Caco-2 (cell line): ENCODE results near the gene VPS35. TPM values are rescaled to one million over a fixed set of nuclear protein-coding genes. Genes with fewer than 3 reads are reported as not detected.

Source experiments
- BruUV-seq: library from RNA; stranded (reverse); fragments of 400-500 nt; replicated peaks from 2 replicates; lab custom pipeline; 2021; lab: Mats Ljungman, UMichigan
- CTCF ChIA-PET: fragments of 300-600 bp; sonication (Branson Sonifier 250); formaldehyde crosslinking; loops from one replicate; lab custom pipeline; 2022; ENCODE audit warnings: antibody characterized with exemption; lab: Charles Lee
- POLR2A ChIA-PET: fragments of 300-600 bp; sonication (Branson Sonifier 250); formaldehyde crosslinking; loops from one replicate; lab custom pipeline; 2022; ENCODE audit warnings: antibody characterized with exemption; lab: Charles Lee
- DNase-seq, 2 experiments: peaks; one replicate each; pipeline versions ENCODE4 v3.0.0 to v3.0.0-alpha.2; 2020 to 2022
- H3K27me3 ChIP-seq: replicated peaks from 2 replicates; pipeline ENCODE4 v1.6.0; 2011; ENCODE audit warnings: low read length; ENCODE audit not compliant: control insufficient read depth, insufficient read depth
- H3K36me3 ChIP-seq: 2 replicates; pipeline ENCODE4 v1.5.1; 2011; ENCODE audit warnings: low read length; ENCODE audit not compliant: control insufficient read depth, insufficient read depth
- H3K4me1 ChIP-seq: fragments of 250-450 bp; sonication (Bioruptor Pico); 2 replicates; pipeline ENCODE4 v1.5.1; 2020; ENCODE audit warnings: mild to moderate bottlenecking
- H3K4me3 ChIP-seq: 2 replicates; pipeline ENCODE4 v1.5.1; 2011; ENCODE audit warnings: low read depth, mild to moderate bottlenecking, control low read depth, low read length
- H3K9me3 ChIP-seq: fragments of 250-450 bp; sonication (Bioruptor Pico); 2 replicates; pipeline ENCODE4 v1.5.1; 2020; ENCODE audit warnings: mild to moderate bottlenecking, moderate library complexity
- H3K27ac Mint-ChIP-seq: one replicate; pipeline ENCODE4 v1.8.0; 2022; ENCODE audit warnings: mixed read lengths; ENCODE audit not compliant: unreplicated experiment
- H3K27me3 Mint-ChIP-seq: one replicate; pipeline ENCODE4 v1.8.0; 2022; ENCODE audit warnings: mixed read lengths; ENCODE audit not compliant: insufficient read depth, unreplicated experiment
- H3K36me3 Mint-ChIP-seq: one replicate; pipeline ENCODE4 v1.8.0; 2022; ENCODE audit warnings: mild to moderate bottlenecking, mixed read lengths; ENCODE audit not compliant: insufficient read depth, unreplicated experiment
- H3K4me1 Mint-ChIP-seq: one replicate; pipeline ENCODE4 v1.8.0; 2022; ENCODE audit warnings: low read depth, mixed read lengths; ENCODE audit not compliant: unreplicated experiment
- H3K4me3 Mint-ChIP-seq: one replicate; pipeline ENCODE4 v1.8.0; 2022; ENCODE audit warnings: mild to moderate bottlenecking, moderate library complexity, mixed read lengths; ENCODE audit not compliant: unreplicated experiment
- H3K9me3 Mint-ChIP-seq: one replicate; pipeline ENCODE4 v1.8.0; 2022; ENCODE audit warnings: mixed read lengths; ENCODE audit not compliant: unreplicated experiment
- intact Hi-C: fragments of 100-400 bp; cut with micrococcal nuclease; formaldehyde crosslinking; loops from one replicate; pipeline ENCODE4 v1.10.0; 2022; ENCODE audit not compliant: unreplicated experiment
- total RNA-seq: library from RNA; stranded (reverse); gene quantifications from 2 replicates; pipeline ENCODE4 v1.2.3, GENCODE V29; 2022
- TF ChIP-seq, protein P1 (sequence below), 2 experiments: fragments of 200-600 bp in 1 of 2; IDR thresholded peaks; 1 replicate in 1 of 2; 2 replicates in 1 of 2; pipeline versions ENCODE4 v1.5.1 to v1.8.0; 2011 to 2022; ENCODE audit warnings: antibody characterized with exemption in 1 of 2, control low read depth in 1 of 2, inconsistent platforms in 1 of 2, low read depth in 1 of 2, low read length in 1 of 2, mild to moderate bottlenecking in 1 of 2, moderate library complexity in 1 of 2; ENCODE audit not compliant: insufficient read depth in 1 of 2, severe bottlenecking in 1 of 2, unreplicated experiment in 1 of 2

VPS35 gene
- total RNA-seq, 1 experiment from 2014 or later = 120 TPM

DNA sequence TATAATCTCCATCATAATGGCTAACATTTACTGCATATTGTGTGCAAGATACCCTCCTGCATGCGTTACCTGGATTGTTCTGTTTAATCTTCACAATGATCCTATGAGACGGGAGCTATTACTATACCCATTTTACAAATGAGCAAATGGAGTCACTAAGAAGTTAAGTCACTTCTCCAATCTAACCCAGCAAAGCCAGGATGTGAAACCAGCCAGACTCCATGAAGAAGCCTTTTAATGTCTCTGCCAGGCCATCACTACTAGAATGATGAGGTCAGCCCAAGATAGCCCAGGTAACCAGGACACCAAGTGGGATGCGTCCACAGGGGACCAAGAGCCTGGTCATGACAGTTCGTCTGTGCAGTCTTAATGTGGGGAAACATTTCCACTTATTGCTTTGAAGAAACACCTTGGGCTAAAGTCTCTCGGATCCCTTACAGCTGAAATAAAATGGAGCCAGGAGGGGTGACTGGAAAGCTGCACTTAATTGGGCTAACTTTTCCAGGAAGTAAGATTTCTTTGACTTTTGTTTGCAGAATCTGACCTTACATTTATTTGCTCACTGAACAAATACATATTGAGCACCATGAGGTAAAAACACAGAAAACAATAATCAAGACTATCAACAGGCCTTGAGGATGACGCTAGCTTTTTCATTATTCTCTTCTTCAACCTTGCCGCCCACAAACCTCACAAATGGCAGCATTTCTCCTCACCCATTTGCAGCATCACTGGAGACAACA is 66.9 kb downstream of the VPS35 start:
- no peak overlapping the region for H3K4me3 ChIP-seq
- no peaks in the 10 kb centered on the region for H3K4me1 Mint-ChIP-seq
- DNase-seq = no peak
- H3K27ac Mint-ChIP-seq = no peak overlapping the region
- POLR2A ChIA-PET = interaction anchor here (0.6 kb wide), 1 partner anchor 132 kb away, joined by 3 read pairs; no protein-coding TSS in a partner anchor
- H3K36me3 Mint-ChIP-seq = peaks cover 11% of the 10 kb centered on the region
- no TSS peak for BruUV-seq
- no peaks in the 10 kb centered on the region for H3K9me3 ChIP-seq
- H3K36me3 ChIP-seq = no peaks in the 10 kb centered on the region
- CTCF ChIA-PET = no interaction called here
- TF ChIP-seq, protein P1, sequence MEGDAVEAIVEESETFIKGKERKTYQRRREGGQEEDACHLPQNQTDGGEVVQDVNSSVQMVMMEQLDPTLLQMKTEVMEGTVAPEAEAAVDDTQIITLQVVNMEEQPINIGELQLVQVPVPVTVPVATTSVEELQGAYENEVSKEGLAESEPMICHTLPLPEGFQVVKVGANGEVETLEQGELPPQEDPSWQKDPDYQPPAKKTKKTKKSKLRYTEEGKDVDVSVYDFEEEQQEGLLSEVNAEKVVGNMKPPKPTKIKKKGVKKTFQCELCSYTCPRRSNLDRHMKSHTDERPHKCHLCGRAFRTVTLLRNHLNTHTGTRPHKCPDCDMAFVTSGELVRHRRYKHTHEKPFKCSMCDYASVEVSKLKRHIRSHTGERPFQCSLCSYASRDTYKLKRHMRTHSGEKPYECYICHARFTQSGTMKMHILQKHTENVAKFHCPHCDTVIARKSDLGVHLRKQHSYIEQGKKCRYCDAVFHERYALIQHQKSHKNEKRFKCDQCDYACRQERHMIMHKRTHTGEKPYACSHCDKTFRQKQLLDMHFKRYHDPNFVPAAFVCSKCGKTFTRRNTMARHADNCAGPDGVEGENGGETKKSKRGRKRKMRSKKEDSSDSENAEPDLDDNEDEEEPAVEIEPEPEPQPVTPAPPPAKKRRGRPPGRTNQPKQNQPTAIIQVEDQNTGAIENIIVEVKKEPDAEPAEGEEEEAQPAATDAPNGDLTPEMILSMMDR (IDR thresholded peaks at IDR 0.05; ENCODE audit: insufficient read depth in 1 of 2, low read depth in 1 of 2, low read length in 1 of 2, severe bottlenecking in 1 of 2, unreplicated experiment in 1 of 2) = no peak
- no peaks in the 10 kb centered on the region for H3K27me3 Mint-ChIP-seq
- H3K4me3 Mint-ChIP-seq = peak overlapping the region; percentile 89
- no peaks in the 10 kb centered on the region for H3K9me3 Mint-ChIP-seq
- H3K4me1 ChIP-seq = no peaks in the 10 kb centered on the region; the same call in 1 of the 2 replicates
- no peaks in the 10 kb centered on the region for H3K27me3 ChIP-seq
- intact Hi-C loops = no loop called here

- H3K36me3 Mint-ChIP-seq = peaks cover 17% of the 10 kb centered on the region
- H3K4me3 Mint-ChIP-seq = peak within 1 kb of the TSS; percentile 89
- no TSS peak for BruUV-seq
- H3K27ac Mint-ChIP-seq = peak within 1 kb of the TSS; percentile 94
- TF ChIP-seq, protein P1 (IDR thresholded peaks at IDR 0.05; ENCODE audit: insufficient read depth in 1 of 2, low read depth in 1 of 2, low read length in 1 of 2, severe bottlenecking in 1 of 2, unreplicated experiment in 1 of 2) = peak in 1 of 2 experiments; percentile 11
- H3K4me1 Mint-ChIP-seq = no peaks in the 10 kb centered on the region
- no peaks in the 10 kb centered on the region for H3K9me3 ChIP-seq
- H3K27me3 Mint-ChIP-seq = no peaks in the 10 kb centered on the region
- H3K36me3 ChIP-seq = no peaks in the 10 kb centered on the region
- peak within 1 kb of the TSS; percentile 90 for H3K4me3 ChIP-seq
- ChIA-PET CTCF (interaction anchor here (0.5 to 0.9 kb wide), 2 partner anchors 28 to 80 kb away, joined by 3 read pairs; no protein-coding TSS in a partner anchor), POLR2A (interaction anchor here (0.6 to 0.9 kb wide), 2 partner anchors 11 to 131 kb away, joined by 3 to 5 read pairs; no protein-coding TSS in a partner anchor)
- no peaks in the 10 kb centered on the region; the same call in 1 of the 2 replicates for H3K4me1 ChIP-seq
- no peaks in the 10 kb centered on the region for H3K9me3 Mint-ChIP-seq
- peak; percentile 87 to 88 for DNase-seq
- intact Hi-C loops = no loop called here
- H3K27me3 ChIP-seq = no peaks in the 10 kb centered on the region
These were observed 67.7 kb downstream of the VPS35 start, which contains the start of gene SHCBP1 for GRCh38 chr16:46621006-46621933. Gene SHCBP1 (minus strand): TSS chr16:46621379. CDS start chr16:46621359, 20 bp downstream.
